Nasal cavity respiratory epithelium epithelial cell of viscerocranial mucosa (primary cell): ENCODE data around the gene DPYSL5. TPM values are rescaled to one million over a fixed set of nuclear protein-coding genes. Genes with fewer than 3 reads are reported as not detected.

Experiments used
- total RNA-seq: library from RNA; depleted of rRNA; stranded (reverse); fragments of >200 nt; gene quantifications from 2 replicates; pipeline ENCODE4 v1.2.3, GENCODE V29; 2014

Gene DPYSL5, protein sequence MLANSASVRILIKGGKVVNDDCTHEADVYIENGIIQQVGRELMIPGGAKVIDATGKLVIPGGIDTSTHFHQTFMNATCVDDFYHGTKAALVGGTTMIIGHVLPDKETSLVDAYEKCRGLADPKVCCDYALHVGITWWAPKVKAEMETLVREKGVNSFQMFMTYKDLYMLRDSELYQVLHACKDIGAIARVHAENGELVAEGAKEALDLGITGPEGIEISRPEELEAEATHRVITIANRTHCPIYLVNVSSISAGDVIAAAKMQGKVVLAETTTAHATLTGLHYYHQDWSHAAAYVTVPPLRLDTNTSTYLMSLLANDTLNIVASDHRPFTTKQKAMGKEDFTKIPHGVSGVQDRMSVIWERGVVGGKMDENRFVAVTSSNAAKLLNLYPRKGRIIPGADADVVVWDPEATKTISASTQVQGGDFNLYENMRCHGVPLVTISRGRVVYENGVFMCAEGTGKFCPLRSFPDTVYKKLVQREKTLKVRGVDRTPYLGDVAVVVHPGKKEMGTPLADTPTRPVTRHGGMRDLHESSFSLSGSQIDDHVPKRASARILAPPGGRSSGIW
- not detected in 2 replicates for total RNA-seq

DNA sequence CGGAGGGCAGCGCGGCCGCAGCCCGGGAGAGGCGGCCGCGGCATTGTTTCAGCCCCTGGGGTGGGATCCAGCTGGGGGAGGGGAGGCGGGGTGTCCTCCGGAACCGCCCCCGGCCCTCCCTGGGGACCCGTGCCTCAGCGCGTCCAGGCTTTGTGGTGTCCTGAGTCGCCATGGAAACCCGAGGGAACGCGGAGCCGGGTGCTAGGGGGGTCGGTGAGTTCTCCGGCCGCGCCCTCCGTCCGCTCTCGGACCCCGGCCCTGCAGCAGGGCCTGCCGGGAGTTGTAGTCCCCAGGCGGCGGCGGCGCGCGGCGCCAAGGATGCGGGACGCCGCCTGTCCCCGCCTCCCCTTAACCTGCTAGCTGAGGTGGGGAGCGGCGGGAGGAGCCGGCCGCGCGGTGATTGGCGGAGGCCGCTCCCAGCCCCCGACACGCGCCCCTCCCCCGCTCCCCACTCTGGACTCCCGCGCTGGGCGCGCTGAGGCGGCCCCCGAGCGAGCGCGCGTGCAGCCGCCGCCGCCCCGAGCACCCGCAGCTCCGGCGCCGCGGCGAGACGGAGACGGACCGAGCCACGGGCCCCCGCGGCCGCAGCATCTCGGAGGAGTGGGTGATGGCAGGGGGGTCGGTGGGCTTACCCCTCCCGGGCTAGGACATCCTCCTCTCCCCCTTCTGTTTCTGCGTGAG, at the start of gene DPYSL5:
Gene DPYSL5, plus strand, starts transcription at position 478 of the 681 bp plus-strand sequence. CDS start 50,368 bp downstream, outside the sequence.

GRCh38 chr2:26970244-26970927, 122.5 kb downstream of the DPYSL5 start, which contains the start of gene MAPRE3:
Gene MAPRE3, plus strand, starts transcription at chr2:26970637. Its CDS starts 51,582 bp downstream, at chr2:27022219.

Other genes with a start within 250 kb of the DPYSL5 start
- not detected in 2 replicates for gene CIB4, start 206.8 kb upstream of the DPYSL5 start, total RNA-seq
- gene KCNK3, start 155.4 kb upstream of the DPYSL5 start, total RNA-seq = not detected in 2 replicates
- gene SLC35F6, start 83.8 kb upstream of the DPYSL5 start, total RNA-seq = 51.6 and 71.8 TPM in 2 replicates
- under 0.01 and 0.07 TPM in 2 replicates for gene CENPA, start 62.1 kb upstream of the DPYSL5 start, total RNA-seq
- 2.1 and 9.8 TPM in 2 replicates for gene MAPRE3, start 122.5 kb downstream of the DPYSL5 start, total RNA-seq
- gene TMEM214, start 184.8 kb downstream of the DPYSL5 start, total RNA-seq = 18.5 and 19.6 TPM in 2 replicates
- 10.6 and 20.4 TPM in 2 replicates for gene AGBL5, start 203.5 kb downstream of the DPYSL5 start, total RNA-seq
- gene OST4, start 223.5 kb downstream of the DPYSL5 start, total RNA-seq = 254 and 377 TPM in 2 replicates
- gene EMILIN1, start 230.5 kb downstream of the DPYSL5 start, total RNA-seq = 0.34 and 0.36 TPM in 2 replicates
- gene KHK, start 238.6 kb downstream of the DPYSL5 start, total RNA-seq = 0.34 and 0.78 TPM in 2 replicates